Suppressor macrophage treated with lipopolysaccharide for 1 hour (primary cell): ENCODE measurements around the gene RFX3.
A peak's percentile ranks its signal among the peaks of the same experiment; 100 is the strongest.

Source experiments
- DNase-seq, 3 donors: peaks; one replicate each; pipeline ENCODE4 v3.0.0-alpha.2; 2020 to 2022

RFX3 gene

GRCh38 chr9:3525836-3526164 is at the start of gene RFX3:
RFX3 (minus strand) TSS chr9:3526001; CDS start chr9:3395588, 130,413 bp downstream.
- DNase-seq: peak; percentile 94 to 98 (median 96)

GRCh38 chr9:3571500-3571899 is 45.7 kb upstream of the RFX3 start:
- no peak for DNase-seq

GRCh38 chr9:3569529-3569928 is 43.7 kb upstream of the RFX3 start:
- DNase-seq: no peak

- no peak for DNase-seq
These were observed 42.2 kb upstream of the RFX3 start for GRCh38 chr9:3567988-3568387.

GRCh38 chr9:3553076-3553765 is 27.4 kb upstream of the RFX3 start:
- DNase-seq: no peak

- DNase-seq: no peak
These were observed 23.4 kb upstream of the RFX3 start for GRCh38 chr9:3549225-3549624.

- DNase-seq: no peak
These were observed 22.8 kb upstream of the RFX3 start for GRCh38 chr9:3548648-3549047.

GRCh38 chr9:3541206-3541605 is 15.4 kb upstream of the RFX3 start:
- DNase-seq: no peak

- DNase-seq: no peak
These were observed 9.0 kb upstream of the RFX3 start for GRCh38 chr9:3534614-3535404.

- no peak for DNase-seq
These were observed 6.4 kb upstream of the RFX3 start for GRCh38 chr9:3532158-3532557.

GRCh38 chr9:3528451-3528850 is 2.6 kb upstream of the RFX3 start:
- DNase-seq: peak; percentile 55 to 62 (median 61)

GRCh38 chr9:3526997-3527940 is 1.5 kb upstream of the RFX3 start:
- peak; percentile 39 to 53 (median 48) for DNase-seq

GRCh38 chr9:3526165-3526996 is 580 bp upstream of the RFX3 start:
- DNase-seq: peak; percentile 92 to 96 (median 95)

- peak in 1 of 3 donors; percentile 45 for DNase-seq
These were observed 535 bp downstream of the RFX3 start for GRCh38 chr9:3525096-3525835.

- DNase-seq: no peak
These were observed 3.8 kb downstream of the RFX3 start for GRCh38 chr9:3521966-3522365.

GRCh38 chr9:3520564-3520963 is 5.2 kb downstream of the RFX3 start:
- DNase-seq: no peak

GRCh38 chr9:3517377-3518048 is 8.3 kb downstream of the RFX3 start:
- DNase-seq: no peak

GRCh38 chr9:3516667-3517330 is 9.0 kb downstream of the RFX3 start:
- no peak for DNase-seq

GRCh38 chr9:3515405-3515804 is 10.4 kb downstream of the RFX3 start:
- DNase-seq: no peak

GRCh38 chr9:3514786-3515185 is 11.0 kb downstream of the RFX3 start:
- DNase-seq: no peak
